AG04450 (cell line): ENCODE measurements around the gene GNAS. TPM values are rescaled to one million over a fixed set of nuclear protein-coding genes. Genes with fewer than 3 reads are reported as not detected.

Source experiments
- CTCF ChIA-PET: fragments of 300-600, 350-600 bp; formaldehyde crosslinking; extraction: SDS; loops from one replicate; lab custom pipeline; 2022; ENCODE audit warnings: antibody characterized with exemption, inconsistent platforms; lab: Charles Lee
- POLR2A ChIA-PET: fragments of 350-600 bp; formaldehyde crosslinking; extraction: SDS; loops from one replicate; lab custom pipeline; 2021; ENCODE audit warnings: antibody characterized with exemption, inconsistent platforms; lab: Yijun Ruan, JAX
- DNase-seq: peaks from one replicate; pipeline ENCODE4 v3.0.0-alpha.2; 2011; ENCODE audit warnings: low read depth, low spot score
- H3K27ac ChIP-seq: one replicate; pipeline ENCODE4 v1.5.1; 2012; ENCODE audit warnings: low read depth, low read length, control low read depth
- H3K27me3 ChIP-seq: one replicate; pipeline ENCODE4 v1.6.0; 2012; ENCODE audit warnings: low read length; ENCODE audit not compliant: control insufficient read depth, insufficient read depth
- H3K4me3 ChIP-seq: 2 replicates; pipeline ENCODE4 v1.5.1; 2011; ENCODE audit warnings: mild to moderate bottlenecking, low read depth, low read length, control low read depth
- H3K9me3 ChIP-seq: 2 replicates; pipeline ENCODE4 v1.5.1; 2012; ENCODE audit warnings: low read length; ENCODE audit not compliant: control insufficient read depth, insufficient read depth
- polyA plus RNA-seq: library from polyadenylated mRNA; depleted of rRNA; stranded (reverse); fragments of >200 nt; gene quantifications from 2 replicates; pipeline ENCODE4 v1.2.3, GENCODE V29; 2011
- TF ChIP-seq, protein P1 (sequence below): IDR thresholded peaks from 2 replicates; pipeline ENCODE4 v1.5.1; 2011; ENCODE audit warnings: low read depth, low read length, control low read depth, inconsistent platforms

The GNAS gene
- polyA plus RNA-seq, 1 experiment = 765 TPM

DNA sequence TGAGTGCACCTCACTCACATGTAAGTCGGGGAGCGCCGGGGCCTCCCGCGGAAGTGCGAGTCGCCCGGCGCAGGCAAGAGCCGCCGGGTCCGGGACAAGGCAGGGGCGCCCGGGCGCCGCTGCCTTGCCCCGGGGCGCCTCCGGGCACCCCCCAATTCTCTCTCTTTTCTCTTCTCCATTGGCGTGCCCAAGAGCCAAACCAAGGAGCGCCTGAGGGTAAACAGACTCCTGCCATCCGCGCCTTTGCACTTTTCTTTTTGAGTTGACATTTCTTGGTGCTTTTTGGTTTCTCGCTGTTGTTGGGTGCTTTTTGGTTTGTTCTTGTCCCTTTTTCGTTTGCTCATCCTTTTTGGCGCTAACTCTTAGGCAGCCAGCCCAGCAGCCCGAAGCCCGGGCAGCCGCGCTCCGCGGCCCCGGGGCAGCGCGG lies 36.8 kb downstream of the GNAS start:
- Histone ChIP-seq H3K27me3 (peaks cover 3% of the 10 kb centered on the region), H3K9me3 (peaks cover 3% of the 10 kb centered on the region; the same call in 1 of the 2 replicates), H3K27ac (no peak overlapping the region), H3K4me3 (peak overlapping the region; percentile 74)
- no peak for DNase-seq
- ChIA-PET POLR2A (interaction anchor here (1.0 kb wide), 1 partner anchor 37 kb away, joined by 3 read pairs; the partner anchor contains the start of gene GNAS), CTCF (no interaction called here)
- TF ChIP-seq, protein P1, sequence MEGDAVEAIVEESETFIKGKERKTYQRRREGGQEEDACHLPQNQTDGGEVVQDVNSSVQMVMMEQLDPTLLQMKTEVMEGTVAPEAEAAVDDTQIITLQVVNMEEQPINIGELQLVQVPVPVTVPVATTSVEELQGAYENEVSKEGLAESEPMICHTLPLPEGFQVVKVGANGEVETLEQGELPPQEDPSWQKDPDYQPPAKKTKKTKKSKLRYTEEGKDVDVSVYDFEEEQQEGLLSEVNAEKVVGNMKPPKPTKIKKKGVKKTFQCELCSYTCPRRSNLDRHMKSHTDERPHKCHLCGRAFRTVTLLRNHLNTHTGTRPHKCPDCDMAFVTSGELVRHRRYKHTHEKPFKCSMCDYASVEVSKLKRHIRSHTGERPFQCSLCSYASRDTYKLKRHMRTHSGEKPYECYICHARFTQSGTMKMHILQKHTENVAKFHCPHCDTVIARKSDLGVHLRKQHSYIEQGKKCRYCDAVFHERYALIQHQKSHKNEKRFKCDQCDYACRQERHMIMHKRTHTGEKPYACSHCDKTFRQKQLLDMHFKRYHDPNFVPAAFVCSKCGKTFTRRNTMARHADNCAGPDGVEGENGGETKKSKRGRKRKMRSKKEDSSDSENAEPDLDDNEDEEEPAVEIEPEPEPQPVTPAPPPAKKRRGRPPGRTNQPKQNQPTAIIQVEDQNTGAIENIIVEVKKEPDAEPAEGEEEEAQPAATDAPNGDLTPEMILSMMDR = no peak

DNA sequence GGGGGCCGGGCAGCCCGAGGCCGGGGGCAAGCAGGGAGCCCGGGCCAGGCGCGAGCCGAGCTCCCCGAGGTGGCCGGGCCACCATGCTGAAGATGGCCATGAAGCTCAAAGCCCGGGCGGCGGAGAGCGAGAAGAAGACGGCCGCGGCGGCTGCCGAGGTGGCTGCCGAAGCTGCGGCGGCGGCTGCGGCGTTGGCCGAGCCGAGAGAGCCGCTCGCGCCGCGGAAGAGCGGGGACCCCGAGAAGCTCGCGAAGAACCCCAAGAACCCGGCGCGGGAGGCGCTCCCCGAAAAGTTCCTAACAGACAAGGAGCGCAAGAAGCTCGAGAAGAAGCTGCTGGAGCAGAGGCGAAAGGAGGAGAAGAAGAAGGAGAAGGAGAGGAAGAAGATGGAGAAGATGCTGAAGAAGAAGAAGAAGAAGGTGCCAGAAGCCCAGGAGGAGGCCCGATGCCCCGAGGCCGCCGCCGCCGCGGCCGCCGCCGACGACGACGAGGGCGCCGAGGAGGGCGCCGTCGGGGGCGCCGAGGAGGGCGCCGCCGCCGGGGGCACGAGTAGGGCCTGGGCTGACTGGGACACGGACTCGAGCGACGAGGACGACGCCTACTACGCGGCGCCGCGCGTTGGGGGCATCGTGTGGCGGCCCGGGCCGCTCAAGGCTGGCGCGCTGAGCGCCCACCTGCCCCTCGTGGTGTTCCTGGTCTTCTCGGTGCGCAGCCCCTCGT lies 37.4 kb downstream of the GNAS start:
- ChIA-PET CTCF (no interaction called here), POLR2A (interaction anchor here (0.6 kb wide), 1 partner anchor 16 kb away, joined by 3 read pairs; no protein-coding TSS in a partner anchor)
- TF ChIP-seq, protein P1 = no peak
- no peak for DNase-seq
- Histone ChIP-seq H3K27me3 (peaks cover 2% of the 10 kb centered on the region), H3K27ac (no peak overlapping the region), H3K4me3 (peak overlapping the region; percentile 74), H3K9me3 (peaks cover 3% of the 10 kb centered on the region; the same call in 1 of the 2 replicates)

DNA sequence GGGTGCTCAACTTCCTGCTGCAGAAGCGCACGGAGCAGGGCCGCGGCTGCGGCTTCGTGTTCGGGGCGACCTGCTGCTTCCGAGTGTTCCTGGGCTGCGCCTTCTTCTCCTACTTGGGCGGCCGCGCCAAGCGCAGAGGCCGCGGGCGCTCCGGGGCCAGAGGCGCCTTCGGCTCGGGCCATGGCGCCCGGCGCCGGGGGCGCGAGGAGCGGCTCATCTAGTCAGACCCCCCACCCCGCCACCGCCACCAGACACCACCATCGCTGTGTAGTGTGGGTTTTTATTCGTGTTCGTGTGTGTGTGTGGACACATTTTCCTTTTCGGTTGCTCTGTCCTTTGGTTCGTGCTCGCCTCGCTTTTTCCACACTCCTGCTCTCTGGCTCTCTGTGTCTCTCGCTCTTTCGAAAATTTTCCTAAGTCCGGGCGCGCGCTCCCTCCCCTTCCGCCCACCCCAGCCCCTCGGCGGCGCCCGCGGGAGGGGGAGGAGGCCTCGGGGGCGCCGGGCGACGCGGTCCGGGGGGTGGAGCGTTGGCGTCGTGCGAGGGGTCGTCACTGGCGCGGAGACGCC lies 38.1 kb downstream of the GNAS start:
- peak overlapping the region; percentile 74 for H3K4me3 ChIP-seq
- H3K9me3 ChIP-seq = peaks cover 3% of the 10 kb centered on the region; the same call in 1 of the 2 replicates
- POLR2A ChIA-PET = interaction anchor here (1.1 kb wide), 2 partner anchors 142 to 152 kb away, joined by 4 read pairs; partner anchors contain the start of genes ATP5F1E and PRELID3B
- peak overlapping the region; percentile 57 for H3K27ac ChIP-seq
- CTCF ChIA-PET = no interaction called here
- DNase-seq = no peak
- TF ChIP-seq, protein P1 = no peak
- H3K27me3 ChIP-seq = no peaks in the 10 kb centered on the region

DNA sequence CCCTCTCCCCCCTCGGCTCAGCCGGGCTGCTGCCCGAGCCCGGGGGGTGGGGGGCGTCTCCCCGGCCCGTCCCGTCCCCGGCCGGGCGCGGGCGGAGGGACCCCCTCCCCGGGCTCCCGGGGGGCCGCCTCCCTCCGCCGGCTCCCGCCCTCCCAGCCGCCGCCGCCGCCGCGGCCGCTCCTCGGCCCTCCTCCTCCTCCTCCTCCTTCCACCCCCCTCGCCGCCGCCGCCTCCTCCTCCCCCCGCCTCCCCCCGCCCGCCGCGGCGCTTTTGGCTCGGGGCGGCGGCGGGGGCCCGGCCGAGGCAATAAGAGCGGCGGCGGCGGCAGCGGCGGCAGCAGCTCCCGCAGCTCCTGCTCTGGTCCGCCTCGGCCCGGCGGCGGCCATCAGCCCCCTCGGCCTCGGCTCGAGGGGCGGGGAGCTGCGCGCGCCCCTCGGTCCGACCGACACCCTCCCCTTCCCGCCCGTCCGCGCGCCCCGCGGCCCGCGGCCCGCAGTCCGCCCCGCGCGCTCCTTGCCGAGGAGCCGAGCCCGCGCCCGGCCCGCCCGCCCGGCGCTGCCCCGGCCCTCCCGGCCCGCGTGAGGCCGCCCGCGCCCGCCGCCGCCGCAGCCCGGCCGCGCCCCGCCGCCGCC lies 38.7 kb downstream of the GNAS start:
- Histone ChIP-seq H3K27ac (peak overlapping the region; percentile 39), H3K4me3 (peak overlapping the region; percentile 76), H3K9me3 (peaks cover 3% of the 10 kb centered on the region; the same call in 1 of the 2 replicates), H3K27me3 (no peaks in the 10 kb centered on the region)
- no peak for DNase-seq
- TF ChIP-seq, protein P1 = no peak
- ChIA-PET POLR2A (interaction anchor here (0.8 to 1.1 kb wide), 3 partner anchors 16 to 152 kb away, joined by 4 read pairs; partner anchors contain the start of genes ATP5F1E and PRELID3B), CTCF (no interaction called here)
